ENCODE measurements around the gene CCDC78.

DNA sequence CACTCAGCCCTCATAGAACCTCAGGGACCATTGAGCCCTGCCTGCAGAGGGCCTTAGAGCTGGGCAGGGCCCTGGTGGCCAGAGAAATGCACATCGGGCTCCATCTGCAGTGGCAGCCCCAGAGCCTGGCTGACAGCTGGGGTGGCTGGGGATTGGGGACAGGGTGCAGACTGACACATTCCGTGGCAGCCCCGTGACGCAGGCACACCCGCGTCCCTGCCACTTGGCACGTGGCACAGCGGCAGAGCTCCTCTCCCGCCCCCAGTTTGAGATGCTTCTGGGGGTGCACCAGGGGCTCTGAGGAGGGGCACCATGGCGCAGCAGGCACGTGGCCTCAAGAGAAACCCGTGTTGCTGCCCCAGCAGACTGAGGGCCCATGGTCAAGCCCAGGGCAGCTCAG, 22.8 kb downstream of the CCDC78 start:
- no peak for TF ChIP-seq TEAD4 (CRISPR knock-in tag; IDR thresholded peaks at IDR 0.05)
- no peak for TF ChIP-seq SMAD3 (CRISPR knock-in tag; IDR thresholded peaks at IDR 0.05; ENCODE audit: borderline replicate concordance)
- TF ChIP-seq, protein P1, sequence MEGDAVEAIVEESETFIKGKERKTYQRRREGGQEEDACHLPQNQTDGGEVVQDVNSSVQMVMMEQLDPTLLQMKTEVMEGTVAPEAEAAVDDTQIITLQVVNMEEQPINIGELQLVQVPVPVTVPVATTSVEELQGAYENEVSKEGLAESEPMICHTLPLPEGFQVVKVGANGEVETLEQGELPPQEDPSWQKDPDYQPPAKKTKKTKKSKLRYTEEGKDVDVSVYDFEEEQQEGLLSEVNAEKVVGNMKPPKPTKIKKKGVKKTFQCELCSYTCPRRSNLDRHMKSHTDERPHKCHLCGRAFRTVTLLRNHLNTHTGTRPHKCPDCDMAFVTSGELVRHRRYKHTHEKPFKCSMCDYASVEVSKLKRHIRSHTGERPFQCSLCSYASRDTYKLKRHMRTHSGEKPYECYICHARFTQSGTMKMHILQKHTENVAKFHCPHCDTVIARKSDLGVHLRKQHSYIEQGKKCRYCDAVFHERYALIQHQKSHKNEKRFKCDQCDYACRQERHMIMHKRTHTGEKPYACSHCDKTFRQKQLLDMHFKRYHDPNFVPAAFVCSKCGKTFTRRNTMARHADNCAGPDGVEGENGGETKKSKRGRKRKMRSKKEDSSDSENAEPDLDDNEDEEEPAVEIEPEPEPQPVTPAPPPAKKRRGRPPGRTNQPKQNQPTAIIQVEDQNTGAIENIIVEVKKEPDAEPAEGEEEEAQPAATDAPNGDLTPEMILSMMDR (IDR thresholded peaks at IDR 0.05): no peak

Measured in WTC11 (cell line).